PC-9 (cell line): ENCODE results near the gene GPI.
"Not testable (repeated sequence)": the region's sequence is repeated elsewhere in the genome, so short reads cannot be mapped to it uniquely, and the experiment has no call there.

Source experiments
- CTCF ChIP-seq: fragments of 200-600 bp; sonication (generic); conservative IDR thresholded peaks from 2 replicates; pipeline ENCODE4 v1.6.1; 2017; ENCODE audit warnings: mixed run types, antibody characterized with exemption, mild to moderate bottlenecking, moderate library complexity
- EZH2 ChIP-seq: fragments of 200-600 bp; sonication (generic); IDR thresholded peaks from 2 replicates; pipeline ENCODE4 v1.8.0; 2017; ENCODE audit warnings: antibody characterized with exemption, low read depth

GRCh38 chr19:34400844-34401243, 35.8 kb downstream of the GPI start:
- not testable (repeated sequence) for TF ChIP-seq EZH2, CTCF
